AG09319 (cell line): ENCODE data around the gene FADS6.

Experiments used
- DNase-seq: peaks from one replicate; pipeline ENCODE4 v3.0.0-alpha.2; 2010; ENCODE audit warnings: low read depth; ENCODE audit errors: extremely low read depth
- CTCF ChIP-seq: IDR thresholded peaks from 2 replicates; pipeline ENCODE4 v1.5.1; 2011; ENCODE audit warnings: low read depth, mild to moderate bottlenecking, inconsistent platforms, low read length, moderate library complexity

FADS6 gene

GRCh38 chr17:74859459-74860228 is 33.8 kb downstream of the FADS6 start, which contains the start of gene GRIN2C:
TSS of gene GRIN2C (minus strand) at chr17:74859885. CDS start at chr17:74855092, 4,793 bp downstream.
- TF ChIP-seq CTCF = no peak; the same call in 1 of the 2 replicates
- DNase-seq = no peak

- TF ChIP-seq CTCF = no peak
- DNase-seq = no peak
Observed at GRCh38 chr17:74858672-74859458, 34.6 kb downstream of the FADS6 start.

- no peak for DNase-seq
- TF ChIP-seq CTCF = no peak
Observed at GRCh38 chr17:74857191-74857590, 36.2 kb downstream of the FADS6 start.

DNA sequence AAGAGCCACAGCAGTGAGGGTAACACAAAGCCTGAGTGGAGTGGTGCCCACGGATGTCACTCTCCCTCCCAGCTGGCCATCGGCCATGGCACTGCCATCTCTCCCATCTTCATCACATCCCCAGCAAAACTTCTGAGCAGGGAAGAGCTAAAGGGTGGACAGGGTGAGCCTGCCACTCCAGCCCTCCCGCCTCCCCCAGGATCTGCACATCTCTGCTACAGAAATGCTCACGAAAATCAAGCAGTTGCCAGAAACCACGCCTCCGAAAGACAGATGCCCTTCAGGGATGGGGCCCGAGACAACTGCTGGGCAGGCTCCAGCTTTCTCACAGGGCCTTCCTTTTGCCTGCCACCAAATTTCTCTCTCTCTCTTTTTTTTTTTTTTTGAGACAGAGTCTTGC is 37.3 kb downstream of the FADS6 start:
- no peak for DNase-seq
- TF ChIP-seq CTCF = no peak

DNA sequence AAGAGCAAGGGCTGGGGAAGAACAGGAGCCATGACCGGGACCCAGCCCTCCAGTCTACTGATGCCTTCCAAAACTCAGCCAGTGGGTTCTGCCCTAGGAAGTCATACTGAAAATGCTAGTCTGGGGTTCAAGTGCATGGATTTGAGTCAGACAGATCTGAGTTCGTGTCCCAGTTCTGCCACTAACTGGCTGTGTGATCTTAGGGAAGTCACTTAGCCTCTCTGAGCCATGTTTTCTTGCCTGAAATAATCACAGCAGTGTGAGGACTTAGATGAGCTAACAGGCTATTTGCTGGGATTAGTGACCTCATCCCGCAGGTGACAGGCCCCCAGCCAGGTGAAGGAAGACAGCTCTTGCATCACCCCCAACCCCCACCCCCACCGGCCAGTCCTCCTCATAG is 38.1 kb downstream of the FADS6 start:
- TF ChIP-seq CTCF = no peak
- no peak for DNase-seq

- no peak for DNase-seq
- no peak for TF ChIP-seq CTCF
Observed at GRCh38 chr17:74854792-74855191, 38.6 kb downstream of the FADS6 start.

- no peak for TF ChIP-seq CTCF
- no peak for DNase-seq
Observed at GRCh38 chr17:74853669-74854068, 39.8 kb downstream of the FADS6 start.
